K562 (cell line): Measurements from ENCODE around the gene PSEN1. TPM values are rescaled to one million over a fixed set of nuclear protein-coding genes. Genes with fewer than 3 reads are reported as not detected.

Experiments
- ATAC-seq: fragments of 200-7000 bp; cut with Tn5 transposase; 3 replicates; pipeline ENCODE4 v1.9.1; 2020; ENCODE audit warnings: moderate library complexity
- BruUV-seq: library from RNA; stranded (reverse); fragments of 400-500 nt; replicated peaks from 2 replicates; lab custom pipeline; 2021; lab: Mats Ljungman, UMichigan
- CTCF ChIA-PET: fragments of 300-600 bp; formaldehyde crosslinking; extraction: SDS; loops from one replicate; lab custom pipeline; 2021; ENCODE audit warnings: low intra/inter-chr PET ratio; lab: Yijun Ruan, JAX
- POLR2A ChIA-PET: fragments of 300-600, 350-650 bp; sonication (Branson Sonifier 250); formaldehyde crosslinking; extraction: SDS; loops from one replicate; lab custom pipeline; 2021; ENCODE audit warnings: antibody characterized with exemption, inconsistent platforms; lab: Yijun Ruan, JAX
- DNase-seq, 4 experiments: peaks; one replicate each; pipeline versions ENCODE4 v3.0.0 to v3.0.0-alpha.2; 2011 to 2018; ENCODE audit warnings: low spot score in 3 of 4, mixed read lengths in 3 of 4; ENCODE audit errors: extremely low read depth in 1 of 4
- FAIRE-seq: peaks from 2 replicates; lab custom pipeline; 2011; peaks lifted over from hg19 to GRCh38; lab: Jason Lieb, UNC
- H2AFZ ChIP-seq: 2 replicates; pipeline ENCODE4 v1.6.0; 2011; ENCODE audit warnings: low read depth, low read length, control low read depth, inconsistent platforms
- H3K27ac ChIP-seq: fragments of 200-600 bp; 3 replicates; pipeline ENCODE4 v1.8.0; 2011; ENCODE audit warnings: low read depth, mild to moderate bottlenecking, control low read depth, inconsistent platforms, low read length, moderate library complexity, mixed read lengths; ENCODE audit errors: extremely low read depth
- H3K27me3 ChIP-seq, 2 experiments: fragments of 300-600 bp in 1 of 2; 2 replicates in 1 of 2; 3 replicates in 1 of 2; pipeline versions ENCODE4 v1.6.0 to v1.8.0; 2011; ENCODE audit warnings: inconsistent platforms in 2 of 2, low read length in 2 of 2, mild to moderate bottlenecking in 1 of 2, mixed read lengths in 1 of 2, moderate library complexity in 1 of 2; ENCODE audit not compliant: control insufficient read depth in 2 of 2, insufficient read depth in 2 of 2
- H3K36me3 ChIP-seq: fragments of 300-600 bp; 3 replicates; pipeline ENCODE4 v1.8.0; 2011; ENCODE audit warnings: mild to moderate bottlenecking, low read length, inconsistent platforms; ENCODE audit not compliant: control insufficient read depth, insufficient read depth
- H3K4me1 ChIP-seq, 2 experiments: fragments of 200-600 bp in 1 of 2; replicated peaks in 1 of 2; 2 replicates in 1 of 2; 3 replicates in 1 of 2; pipeline versions ENCODE4 v1.5.1 to v1.8.0; 2011; ENCODE audit warnings: inconsistent platforms in 2 of 2, low read length in 2 of 2, mild to moderate bottlenecking in 1 of 2, mixed read lengths in 1 of 2, moderate library complexity in 1 of 2; ENCODE audit not compliant: control insufficient read depth in 2 of 2, insufficient read depth in 2 of 2
- H3K4me2 ChIP-seq: 2 replicates; pipeline ENCODE4 v1.6.1; 2011; ENCODE audit warnings: low read length, control low read depth, inconsistent platforms, mixed read lengths; ENCODE audit not compliant: insufficient read depth
- H3K4me3 ChIP-seq: fragments of 200-600 bp; sonication (generic), shearing (Covaris generic); 2 replicates; pipeline ENCODE4 v1.5.1; 2016; ENCODE audit warnings: control low read depth, inconsistent platforms
- H3K79me2 ChIP-seq: fragments of 200-600 bp; 3 replicates; pipeline ENCODE4 v1.8.0; 2011; ENCODE audit warnings: low read length, inconsistent platforms; ENCODE audit not compliant: control insufficient read depth, insufficient read depth
- H3K9ac ChIP-seq, 2 experiments: 2 replicates each; pipeline versions ENCODE4 v1.6.0 to v1.6.1; 2011; ENCODE audit warnings: low read depth in 2 of 2, low read length in 2 of 2, control low read depth in 1 of 2, inconsistent platforms in 1 of 2, mild to moderate bottlenecking in 1 of 2, mixed read lengths in 1 of 2; ENCODE audit not compliant: insufficient read depth in 1 of 2
- H3K9me1 ChIP-seq: one replicate; pipeline ENCODE4 v1.6.0; 2011; ENCODE audit warnings: inconsistent platforms, mild to moderate bottlenecking, low read length, moderate library complexity; ENCODE audit not compliant: control insufficient read depth, insufficient read depth
- H3K9me3 ChIP-seq: replicated peaks from 2 replicates; pipeline ENCODE4 v1.5.1; 2011; ENCODE audit warnings: low read depth, low read length, inconsistent platforms; ENCODE audit not compliant: control insufficient read depth, insufficient read depth
- H4K20me1 ChIP-seq: replicated peaks from 2 replicates; pipeline ENCODE4 v1.6.1; 2011; ENCODE audit warnings: low read length, inconsistent platforms, mixed read lengths; ENCODE audit not compliant: control insufficient read depth, insufficient read depth
- C11orf30 ChIP-seq: fragments of 450-650 bp; IDR thresholded peaks from 2 replicates; pipeline ENCODE4 v1.6.1; 2016; ENCODE audit warnings: low read depth, mild to moderate bottlenecking
- MIER1 ChIP-seq: fragments of 450-650 bp; IDR thresholded peaks from 2 replicates; pipeline ENCODE4 v1.6.1; 2016; ENCODE audit warnings: antibody characterized with exemption, mild to moderate bottlenecking, low read depth
- TCF15 ChIP-seq: fragments of 250-450 bp; sonication (Bioruptor Pico); IDR thresholded peaks from 2 replicates; pipeline ENCODE4 v1.8.0; 2022; ENCODE audit warnings: moderate library complexity, mild to moderate bottlenecking, inconsistent platforms
- ZNF224 ChIP-seq: sonication (generic); formaldehyde crosslinking; IDR thresholded peaks from 2 replicates; pipeline ENCODE4 v1.8.0; 2022; ENCODE audit warnings: mild to moderate bottlenecking, missing genetic modification reagents
- ZNF316 ChIP-seq: fragments of 450-650 bp; IDR thresholded peaks from 2 replicates; pipeline ENCODE4 v1.6.1; 2016
- whole genome bisulfite sequencing: fragments of 100-300 bp; shearing (Covaris generic); methylation state at CpG from one replicate; pipeline ENCODE4 v1.1.6; 2016; ENCODE audit warnings: low coverage, mixed read lengths; ENCODE audit not compliant: insufficient coverage; ENCODE audit errors: missing lambda C conversion rate; 5-methylcytosine and 5-hydroxymethylcytosine counted together
- in situ Hi-C: fragments of 300-500 bp; cut with MboI; formaldehyde crosslinking; loops from 4 replicates; pipeline ENCODE4 v1.15.0; 2018; ENCODE audit warnings: inconsistent platforms, mixed read lengths
- intact Hi-C: fragments of 100-400 bp; cut with micrococcal nuclease; formaldehyde crosslinking; loops from 2 replicates; pipeline ENCODE4 v1.14.2; 2022
- polyA plus RNA-seq, 8 experiments: library from polyadenylated mRNA; depleted of rRNA in 4 of 8; stranded (reverse) in 5 of 8; unstranded in 3 of 8; fragments of >200 nt; fragmentation: Nextera tagmentation in 2 of 8; fragmentation: Illumina TruSeq in 1 of 8; extraction: Ambion mirVana in 2 of 8; extraction: Trizol in 1 of 8; gene quantifications; 2 replicates each; pipeline versions ENCODE4 v1.2.1 to v1.2.3, GENCODE V29; 2011 to 2014; ENCODE audit warnings: inconsistent platforms in 1 of 8, missing spikeins in 1 of 8
- total RNA-seq, 7 experiments: library from RNA; depleted of rRNA in 6 of 7; stranded (reverse); fragments of >200 nt in 6 of 7; fragmentation: Illumina TruSeq in 2 of 7; extraction: Trizol in 2 of 7; gene quantifications; 2 replicates each; pipeline versions ENCODE4 v1.2.1 to v1.2.3, GENCODE V29; 2011 to 2021; ENCODE audit warnings: low replicate concordance in 1 of 7

The PSEN1 gene
- total and polyA plus RNA-seq, 9 of the 15 experiments (the other 6 are each of a cell fraction or from before 2014, with no cell fraction given): 6.5 to 25.2 (median 14.3) TPM

GRCh38 chr14:73249108-73249507 lies 112.8 kb downstream of the PSEN1 start:
- ATAC-seq: no peak
- H3K79me2 ChIP-seq: no peaks in the 10 kb centered on the region
- no peaks in the 10 kb centered on the region for H3K36me3 ChIP-seq
- H3K9me3 ChIP-seq: no peaks in the 10 kb centered on the region
- H3K4me1 ChIP-seq: peaks cover 9 to 28% of the 10 kb centered on the region in 2 experiments; a peak in 4 of 5 replicates
- no peak overlapping the region for H3K4me3 ChIP-seq
- peak overlapping the region; percentile 26; the same call in 1 of the 3 replicates for H3K27ac ChIP-seq
- no TSS peak for BruUV-seq
- no peak overlapping the region for H3K9ac ChIP-seq
- DNase-seq: no peak
- TF ChIP-seq ZNF224 (no peak), C11orf30 (peak; percentile 56), TCF15 (CRISPR knock-in tag) (no peak), ZNF316 (peak; percentile 67), MIER1 (no peak)
- H2AFZ ChIP-seq: no peak overlapping the region
- 100% methylated on average over 1 of the region's 1 CpG for WGBS
- peaks cover 0 to 9% of the 10 kb centered on the region in 2 experiments; a peak in 2 of 5 replicates for H3K27me3 ChIP-seq
- intact Hi-C loops (no loop called here), in situ Hi-C loops (no loop called here)
- no peak overlapping the region for H3K4me2 ChIP-seq
- ChIA-PET CTCF (no interaction called here), POLR2A (no interaction called here)
- FAIRE-seq: no peak
- H3K9me1 ChIP-seq: no peaks in the 10 kb centered on the region
- no peaks in the 10 kb centered on the region for H4K20me1 ChIP-seq
